Suprapubic skin (tissue), 3 donors: ENCODE data around the gene ATXN7L3.

Experiments used
- CTCF ChIP-seq, 2 donors: fragments of 200-600 bp in 1 of 2; fragments of 450-650 bp in 1 of 2; sonication (generic) in 1 of 2; IDR thresholded peaks; one replicate each; pipeline ENCODE4 v1.5.1; 2016 to 2019; ENCODE audit warnings: antibody characterized with exemption in 2 of 2, mild to moderate bottlenecking in 1 of 2, moderate library complexity in 1 of 2
- EP300 ChIP-seq: sonication (generic); formaldehyde crosslinking; IDR thresholded peaks from one replicate; pipeline ENCODE4 v1.6.1; 2017; ENCODE audit warnings: antibody characterized with exemption
- POLR2A ChIP-seq, 2 donors: fragments of 450-650 bp; IDR thresholded peaks; one replicate each; pipeline ENCODE4 v1.6.1; 2017; ENCODE audit warnings: antibody characterized with exemption in 2 of 2, mild to moderate bottlenecking in 2 of 2, moderate library complexity in 2 of 2

GRCh38 chr17:44205962-44206824, 6.5 kb upstream of the ATXN7L3 start:
- TF ChIP-seq POLR2A (IDR thresholded peaks at IDR 0.05) (no peak), CTCF (IDR thresholded peaks at IDR 0.05) (no peak), EP300 (no peak)
